ENCODE results near the gene SERINC2. TPM values are rescaled to one million over a fixed set of nuclear protein-coding genes. Genes with fewer than 3 reads are reported as not detected.

SERINC2 gene
- polyA plus RNA-seq, 1 experiment, result 109 TPM

- ChIA-PET POLR2A (no interaction called here), CTCF (interaction anchor here (11.0 kb wide), 1 partner anchor 17 kb away, joined by 387 read pairs; the partner anchor contains the start of gene SERINC2)
- no peak overlapping the region for H3K4me3 ChIP-seq (ENCODE audit: low read depth, low read length)
- no peak for DNase-seq (ENCODE audit: low read depth)
- TF ChIP-seq, protein P1, sequence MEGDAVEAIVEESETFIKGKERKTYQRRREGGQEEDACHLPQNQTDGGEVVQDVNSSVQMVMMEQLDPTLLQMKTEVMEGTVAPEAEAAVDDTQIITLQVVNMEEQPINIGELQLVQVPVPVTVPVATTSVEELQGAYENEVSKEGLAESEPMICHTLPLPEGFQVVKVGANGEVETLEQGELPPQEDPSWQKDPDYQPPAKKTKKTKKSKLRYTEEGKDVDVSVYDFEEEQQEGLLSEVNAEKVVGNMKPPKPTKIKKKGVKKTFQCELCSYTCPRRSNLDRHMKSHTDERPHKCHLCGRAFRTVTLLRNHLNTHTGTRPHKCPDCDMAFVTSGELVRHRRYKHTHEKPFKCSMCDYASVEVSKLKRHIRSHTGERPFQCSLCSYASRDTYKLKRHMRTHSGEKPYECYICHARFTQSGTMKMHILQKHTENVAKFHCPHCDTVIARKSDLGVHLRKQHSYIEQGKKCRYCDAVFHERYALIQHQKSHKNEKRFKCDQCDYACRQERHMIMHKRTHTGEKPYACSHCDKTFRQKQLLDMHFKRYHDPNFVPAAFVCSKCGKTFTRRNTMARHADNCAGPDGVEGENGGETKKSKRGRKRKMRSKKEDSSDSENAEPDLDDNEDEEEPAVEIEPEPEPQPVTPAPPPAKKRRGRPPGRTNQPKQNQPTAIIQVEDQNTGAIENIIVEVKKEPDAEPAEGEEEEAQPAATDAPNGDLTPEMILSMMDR (IDR thresholded peaks at IDR 0.05; ENCODE audit: insufficient read depth, low read depth, low read length), result no peak
- no peaks in the 10 kb centered on the region for H3K36me3 ChIP-seq (ENCODE audit: control insufficient read depth, insufficient read depth, low read length)
- H3K27me3 ChIP-seq (ENCODE audit: control insufficient read depth, insufficient read depth, low read length), result no peaks in the 10 kb centered on the region
Observed at GRCh38 chr1:31401241-31401640, 11.8 kb upstream of the SERINC2 start.

DNA sequence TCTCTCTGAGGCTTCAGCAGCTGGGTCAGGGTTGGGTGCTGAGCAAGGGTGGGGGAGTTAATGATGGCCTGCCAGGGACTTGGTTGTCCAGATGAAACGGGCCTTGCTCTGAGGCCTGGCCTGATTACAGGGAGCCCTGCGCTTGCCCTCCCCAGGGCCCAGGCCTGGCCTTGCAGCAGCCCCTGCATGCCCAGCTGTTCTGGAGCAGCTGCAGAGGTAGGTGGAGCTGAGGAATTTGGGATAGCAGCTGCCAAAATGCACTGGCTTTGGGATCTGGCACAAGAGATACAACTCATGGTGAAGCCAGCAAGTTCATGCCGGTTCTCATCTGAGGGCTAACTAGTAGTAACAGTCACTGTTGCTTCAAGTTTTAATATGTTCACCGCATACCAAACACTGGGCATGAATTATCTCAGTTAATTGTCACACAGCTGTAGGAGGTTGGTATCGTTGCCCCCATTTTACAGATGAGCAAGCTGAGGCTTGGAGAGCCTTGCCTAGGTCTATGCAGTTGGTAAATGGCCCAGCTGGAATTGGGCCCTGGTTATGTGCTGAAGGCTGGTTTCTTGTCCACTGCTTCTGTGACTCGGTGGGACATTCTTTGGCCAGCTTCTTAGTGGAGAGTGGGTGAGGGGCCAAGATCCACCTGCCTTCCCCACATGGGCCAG, 7.3 kb upstream of the SERINC2 start:
- ChIA-PET CTCF (interaction anchor here (1.0 to 1.9 kb wide), 2 partner anchors 10 to 15 kb away, joined by 4 to 8 read pairs; no protein-coding TSS in a partner anchor), POLR2A (no interaction called here)
- no peaks in the 10 kb centered on the region for H3K27me3 ChIP-seq (ENCODE audit: control insufficient read depth, insufficient read depth, low read length)
- H3K36me3 ChIP-seq (ENCODE audit: control insufficient read depth, insufficient read depth, low read length), result no peaks in the 10 kb centered on the region
- DNase-seq (ENCODE audit: low read depth), result no peak
- TF ChIP-seq, protein P1 (IDR thresholded peaks at IDR 0.05; ENCODE audit: insufficient read depth, low read depth, low read length), result no peak
- H3K4me3 ChIP-seq (ENCODE audit: low read depth, low read length), result no peak overlapping the region

- CTCF ChIA-PET, result interaction anchor here (1.0 to 1.9 kb wide), 2 partner anchors 11 to 16 kb away, joined by 4 to 8 read pairs; no protein-coding TSS in a partner anchor
Observed at GRCh38 chr1:31407029-31407626, 5.9 kb upstream of the SERINC2 start.

DNA sequence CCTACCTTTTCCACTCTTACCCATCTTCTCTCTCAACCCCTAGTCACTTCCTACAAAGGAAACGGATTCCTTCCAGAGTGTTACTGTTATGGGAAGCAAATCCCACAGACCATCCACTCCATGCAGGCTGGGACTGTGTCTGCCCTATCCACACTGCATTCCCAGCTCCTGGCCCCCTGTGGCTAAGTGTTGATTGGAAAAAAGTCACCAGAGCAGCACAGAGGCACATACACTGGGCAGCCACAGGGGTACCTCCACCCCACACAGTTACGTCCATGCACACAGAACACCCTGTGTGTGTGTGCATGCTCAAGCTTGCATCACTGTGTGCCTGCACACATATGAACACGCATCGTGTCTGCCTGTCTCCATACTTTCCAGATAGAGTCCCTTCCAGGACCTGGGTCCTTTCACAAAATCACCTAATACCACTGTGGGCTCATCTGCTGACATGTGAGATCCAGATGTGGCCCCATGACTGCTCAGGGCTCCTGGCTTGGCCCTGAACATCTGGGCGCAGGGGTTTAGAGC, 4.2 kb upstream of the SERINC2 start:
- no peaks in the 10 kb centered on the region for H3K36me3 ChIP-seq (ENCODE audit: control insufficient read depth, insufficient read depth, low read length)
- ChIA-PET CTCF (interaction anchor here (1.6 to 20.2 kb wide), 2 partner anchors 11 to 13 kb away, joined by 9 to 387 read pairs; no protein-coding TSS in a partner anchor), POLR2A (no interaction called here)
- TF ChIP-seq, protein P1 (IDR thresholded peaks at IDR 0.05; ENCODE audit: insufficient read depth, low read depth, low read length), result no peak
- H3K27me3 ChIP-seq (ENCODE audit: control insufficient read depth, insufficient read depth, low read length), result no peaks in the 10 kb centered on the region
- H3K4me3 ChIP-seq (ENCODE audit: low read depth, low read length), result no peak overlapping the region
- DNase-seq (ENCODE audit: low read depth), result no peak

More at GRCh38 chr1:31407029-31407626, 5.9 kb upstream of the SERINC2 start:
- POLR2A ChIA-PET, result no interaction called here
- TF ChIP-seq, protein P1 (IDR thresholded peaks at IDR 0.05; ENCODE audit: insufficient read depth, low read depth, low read length), result no peak
- Histone ChIP-seq H3K4me3 (ENCODE audit: low read depth, low read length) (no peak overlapping the region), H3K27me3 (ENCODE audit: control insufficient read depth, insufficient read depth, low read length) (no peaks in the 10 kb centered on the region), H3K36me3 (ENCODE audit: control insufficient read depth, insufficient read depth, low read length) (no peaks in the 10 kb centered on the region)
- no peak for DNase-seq (ENCODE audit: low read depth)

All from BJ (cell line).